A549 treated with CpdA at 1 μM for 4 hours (cell line): ENCODE measurements around the gene ANXA5. TPM values are rescaled to one million over a fixed set of nuclear protein-coding genes. Genes with fewer than 3 reads are reported as not detected.

ENCODE experiments used
- total RNA-seq: library from RNA; stranded (reverse); fragments of 200-300 nt; extraction: Qiagen RNA extraction; gene quantifications from 5 replicates; pipeline ENCODE4 v1.2.3, GENCODE V29; 2022; ENCODE audit warnings: low read depth

Gene ANXA5
- total RNA-seq, result 477 to 534 TPM (median 491 TPM) in 5 replicates

GRCh38 chr4:121696581-121697461 is at the start of gene ANXA5:
ANXA5 (minus strand) TSS chr4:121696980; CDS start chr4:121696589, 391 bp downstream.

Other genes starting within 250 kb of the ANXA5 start
- gene SMIM43, start 68.2 kb upstream of the ANXA5 start, total RNA-seq, result 0.32 to 0.75 TPM (median 0.40 TPM) in 5 replicates
- 29.9 to 39.3 TPM (median 31.1 TPM) in 5 replicates for gene EXOSC9, start 104.3 kb upstream of the ANXA5 start, total RNA-seq
- 41.5 to 49.1 TPM (median 44.5 TPM) in 5 replicates for gene CCNA2, start 126.9 kb upstream of the ANXA5 start, total RNA-seq
- gene BBS7, start 173.5 kb upstream of the ANXA5 start, total RNA-seq, result 12.6 to 16.9 TPM (median 13.8 TPM) in 5 replicates